Lung (tissue), 12 donors: ENCODE data around the gene CKAP2L. TPM values are rescaled to one million over a fixed set of nuclear protein-coding genes. Genes with fewer than 3 reads are reported as not detected.
A peak's percentile ranks its signal among the peaks of the same experiment; 100 is the strongest.

ENCODE experiments used
- ATAC-seq: fragments of 200-7000 bp; cut with Tn5 transposase; one replicate; pipeline ENCODE4 v1.9.1; 2020; ENCODE audit warnings: moderate number of reproducible peaks; ENCODE audit not compliant: insufficient read depth, low FRiP score
- DNase-seq, 3 donors: peaks; one replicate each; pipeline ENCODE4 v3.0.0-alpha.2; 2013 to 2017
- H3K27ac ChIP-seq, 2 donors: one replicate each; pipeline ENCODE4 v1.5.1; 2013; ENCODE audit warnings: mild to moderate bottlenecking in 2 of 2, moderate library complexity in 2 of 2, control low read depth in 1 of 2, inconsistent platforms in 1 of 2, low read depth in 1 of 2, low read length in 1 of 2
- H3K27me3 ChIP-seq, 3 donors: one replicate each; pipeline ENCODE4 v1.5.1; 2013; ENCODE audit warnings: low read length in 2 of 3; ENCODE audit not compliant: control insufficient read depth in 3 of 3, insufficient read depth in 3 of 3
- H3K36me3 ChIP-seq, 4 donors: one replicate each; pipeline ENCODE4 v1.5.1; 2013; ENCODE audit warnings: low read length in 4 of 4, mild to moderate bottlenecking in 1 of 4, moderate library complexity in 1 of 4; ENCODE audit not compliant: control insufficient read depth in 4 of 4, insufficient read depth in 4 of 4
- H3K4me1 ChIP-seq, 5 donors: one replicate each; pipeline ENCODE4 v1.5.1; 2013; ENCODE audit warnings: low read length in 5 of 5, mild to moderate bottlenecking in 2 of 5, moderate library complexity in 1 of 5; ENCODE audit not compliant: control insufficient read depth in 5 of 5, insufficient read depth in 5 of 5
- H3K4me3 ChIP-seq: one replicate; pipeline ENCODE4 v1.5.1; 2013; ENCODE audit warnings: mild to moderate bottlenecking, control low read depth, moderate library complexity
- H3K9ac ChIP-seq, 2 donors: one replicate each; pipeline ENCODE4 v1.5.1; 2013; ENCODE audit warnings: low read length in 2 of 2, control low read depth in 1 of 2; ENCODE audit not compliant: insufficient read depth in 1 of 2
- H3K9me3 ChIP-seq, 4 donors: one replicate each; pipeline ENCODE4 v1.5.1; 2013; ENCODE audit warnings: low read length in 3 of 4, mild to moderate bottlenecking in 1 of 4, moderate library complexity in 1 of 4; ENCODE audit not compliant: control insufficient read depth in 4 of 4, insufficient read depth in 3 of 4
- whole genome bisulfite sequencing, 2 donors: extraction: QIAGEN DNeasy Blood & Tissue Kit; methylation state at CpG; one replicate each; pipeline ENCODE4 v1.1.7; 2013; 5-methylcytosine and 5-hydroxymethylcytosine counted together
- polyA plus RNA-seq, 2 donors: library from polyadenylated mRNA; stranded (reverse); fragments of 200-250 nt; gene quantifications; one replicate each; pipeline ENCODE4 v1.2.1, GENCODE V29; 2013
- total RNA-seq, 2 donors: library from RNA; depleted of rRNA in 1 of 2; stranded (reverse); fragments of >200 nt in 1 of 2; gene quantifications; one replicate each; pipeline ENCODE4 v1.2.1, GENCODE V29; 2014 to 2021
- TF ChIP-seq, protein P1 (sequence below): IDR thresholded peaks from 2 replicates; pipeline ENCODE4 v1.5.1; 2012; ENCODE audit warnings: mild to moderate bottlenecking; ENCODE audit errors: control extremely low read depth, extremely low read depth
- donor health status: control.
- donor health status: control.
- donor health status: Bipolar disorder and iron deficiency.
- donor health status: healthy.
- donor health status: DM: yes; HTN: yes; CAD: no.

The CKAP2L gene
- total and polyA plus RNA-seq, 4 donors, result 0.48 to 4.0 (median 0.61) TPM

DNA sequence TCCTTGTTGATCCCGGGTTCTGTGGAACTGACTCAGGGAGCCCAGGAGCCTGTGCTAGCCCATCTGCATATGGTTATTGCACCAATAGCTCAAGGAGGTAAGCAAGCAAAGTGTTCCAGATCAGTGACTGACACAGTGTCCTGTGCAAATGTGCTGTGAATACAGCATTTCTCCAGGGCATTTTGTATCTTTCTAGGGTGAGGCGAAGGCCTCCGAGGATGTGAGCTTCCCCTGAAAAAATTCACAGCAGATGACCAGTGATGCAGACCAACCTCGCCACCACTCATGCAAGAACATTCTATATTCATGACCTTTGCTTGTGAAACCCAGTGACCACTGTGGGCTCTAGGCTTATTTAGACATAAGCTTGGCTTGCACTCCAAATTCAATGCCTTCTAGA lies 58.8 kb downstream of the CKAP2L start:
- 88 to 93% methylated on average over 4 of the region's 4 CpGs for WGBS, 2 donors
- no peaks in the 10 kb centered on the region for H3K9me3 ChIP-seq
- H3K9ac ChIP-seq, result no peak overlapping the region
- H3K36me3 ChIP-seq, result no peaks in the 10 kb centered on the region
- no peak overlapping the region for H3K4me3 ChIP-seq
- ATAC-seq (no peak), DNase-seq (no peak)
- no peak overlapping the region for H3K27ac ChIP-seq
- H3K27me3 ChIP-seq, result no peaks in the 10 kb centered on the region
- TF ChIP-seq, protein P1, sequence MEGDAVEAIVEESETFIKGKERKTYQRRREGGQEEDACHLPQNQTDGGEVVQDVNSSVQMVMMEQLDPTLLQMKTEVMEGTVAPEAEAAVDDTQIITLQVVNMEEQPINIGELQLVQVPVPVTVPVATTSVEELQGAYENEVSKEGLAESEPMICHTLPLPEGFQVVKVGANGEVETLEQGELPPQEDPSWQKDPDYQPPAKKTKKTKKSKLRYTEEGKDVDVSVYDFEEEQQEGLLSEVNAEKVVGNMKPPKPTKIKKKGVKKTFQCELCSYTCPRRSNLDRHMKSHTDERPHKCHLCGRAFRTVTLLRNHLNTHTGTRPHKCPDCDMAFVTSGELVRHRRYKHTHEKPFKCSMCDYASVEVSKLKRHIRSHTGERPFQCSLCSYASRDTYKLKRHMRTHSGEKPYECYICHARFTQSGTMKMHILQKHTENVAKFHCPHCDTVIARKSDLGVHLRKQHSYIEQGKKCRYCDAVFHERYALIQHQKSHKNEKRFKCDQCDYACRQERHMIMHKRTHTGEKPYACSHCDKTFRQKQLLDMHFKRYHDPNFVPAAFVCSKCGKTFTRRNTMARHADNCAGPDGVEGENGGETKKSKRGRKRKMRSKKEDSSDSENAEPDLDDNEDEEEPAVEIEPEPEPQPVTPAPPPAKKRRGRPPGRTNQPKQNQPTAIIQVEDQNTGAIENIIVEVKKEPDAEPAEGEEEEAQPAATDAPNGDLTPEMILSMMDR, result no peak
- peaks cover 0 to 6% (median 1%) of the 10 kb centered on the region in 5 donors for H3K4me1 ChIP-seq

DNA sequence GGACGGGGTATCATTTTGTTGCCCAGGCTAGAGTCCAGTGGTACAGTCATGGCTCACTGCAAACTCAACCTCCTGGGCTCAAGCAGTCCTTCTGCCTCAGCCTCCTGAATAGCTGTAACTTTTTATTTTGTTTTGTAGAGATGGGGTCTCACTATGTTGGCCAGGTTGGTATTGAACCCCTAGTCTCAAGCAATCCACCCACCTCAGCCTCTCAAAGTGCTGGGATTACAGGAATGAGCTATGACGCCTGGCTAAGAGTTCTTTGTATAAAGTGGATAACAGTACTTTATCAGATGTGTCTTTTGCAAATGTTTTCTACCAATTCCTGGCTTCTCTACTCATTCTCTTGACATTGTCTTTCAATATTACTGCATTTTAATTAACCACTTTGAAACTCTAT lies 60.7 kb downstream of the CKAP2L start:
- peaks cover 0 to 16% (median 1%) of the 10 kb centered on the region in 5 donors for H3K4me1 ChIP-seq
- 76 to 97% methylated on average over 2 of the region's 2 CpGs for WGBS, 2 donors
- no peaks in the 10 kb centered on the region for H3K36me3 ChIP-seq
- no peak for DNase-seq
- no peak overlapping the region for H3K9ac ChIP-seq
- no peak for ATAC-seq
- TF ChIP-seq, protein P1, result no peak
- H3K4me3 ChIP-seq, result no peak overlapping the region
- H3K27ac ChIP-seq, result no peak overlapping the region
- H3K9me3 ChIP-seq, result no peaks in the 10 kb centered on the region
- no peaks in the 10 kb centered on the region for H3K27me3 ChIP-seq

GRCh38 chr2:112701052-112701451 lies 63.4 kb downstream of the CKAP2L start:
- no peaks in the 10 kb centered on the region for H3K36me3 ChIP-seq
- DNase-seq (peak; percentile 59 to 87 (median 86)), ATAC-seq (no peak)
- H3K27me3 ChIP-seq, result no peaks in the 10 kb centered on the region
- H3K27ac ChIP-seq, result peak overlapping the region; percentile 17 to 33
- WGBS, 2 donors, result 32 to 61% methylated on average over 8 of the region's 8 CpGs
- TF ChIP-seq, protein P1, result no peak
- H3K4me1 ChIP-seq, result peaks cover 0 to 16% (median 0%) of the 10 kb centered on the region in 5 donors
- no peak overlapping the region for H3K9ac ChIP-seq
- no peaks in the 10 kb centered on the region for H3K9me3 ChIP-seq
- H3K4me3 ChIP-seq, result no peak overlapping the region
